ENCODE measurements around the gene INPP5A.

INPP5A gene

DNA sequence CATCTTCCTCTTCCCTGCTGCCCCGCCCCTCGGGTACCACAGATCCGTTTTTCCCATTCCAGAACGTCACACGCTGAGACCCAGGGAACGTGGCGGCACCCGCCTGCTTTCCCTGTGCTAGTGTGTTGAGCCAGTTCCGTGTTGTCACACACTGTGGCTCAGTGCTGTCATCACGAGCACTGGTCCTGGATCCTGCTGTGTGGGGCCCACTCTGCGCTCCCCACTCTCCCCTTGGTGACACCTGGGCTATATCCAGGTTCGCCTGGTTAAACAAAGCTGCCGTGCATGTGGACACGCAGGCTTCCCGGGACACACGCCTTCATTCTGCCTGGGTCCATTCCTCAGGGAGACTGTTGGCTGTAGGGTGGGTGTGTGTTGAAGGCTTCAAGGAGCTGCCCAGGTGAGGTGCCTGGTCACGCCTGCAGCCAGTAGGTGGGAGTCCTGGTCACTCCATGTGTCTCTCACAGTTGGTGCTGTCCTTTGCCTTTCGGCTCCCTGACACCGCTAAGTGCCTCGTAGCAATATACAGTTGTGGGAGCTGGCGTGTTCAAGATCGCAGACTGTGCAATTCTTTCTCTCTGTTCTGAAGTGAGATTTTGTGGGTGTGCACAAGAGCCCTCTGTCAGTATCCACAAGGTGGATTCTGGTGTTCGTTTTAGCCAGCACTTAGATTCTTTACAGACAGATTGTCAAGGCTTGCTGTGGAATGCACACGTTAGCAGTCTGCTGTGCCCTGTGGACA is 88.6 kb downstream of the INPP5A start:
- Histone ChIP-seq H3K27me3 (ENCODE audit: insufficient read depth, insufficient read length) (no peaks in the 10 kb centered on the region), H3K9ac (ENCODE audit: insufficient read length, low read depth) (no peak overlapping the region), H3K4me1 (ENCODE audit: insufficient read depth, insufficient read length) (peaks cover 5% of the 10 kb centered on the region), H3K36me3 (ENCODE audit: insufficient read depth, insufficient read length, low read length) (no peaks in the 10 kb centered on the region), H3K9me3 (ENCODE audit: insufficient read depth, low read length) (peaks cover 10% of the 10 kb centered on the region), H3K4me3 (ENCODE audit: insufficient read length, low read depth) (no peak overlapping the region)
- no peak for DNase-seq (ENCODE audit: low read depth, low spot score)
- TF ChIP-seq ZNF274 (IDR thresholded peaks at IDR 0.05; ENCODE audit: low read depth, low read length) = no peak
- no peak for TF ChIP-seq YY1 (IDR thresholded peaks at IDR 0.05; ENCODE audit: insufficient read depth, insufficient read length)
- TF ChIP-seq SUZ12 (IDR thresholded peaks at IDR 0.05; ENCODE audit: extremely low read depth, insufficient read depth, insufficient read length) = no peak

DNA sequence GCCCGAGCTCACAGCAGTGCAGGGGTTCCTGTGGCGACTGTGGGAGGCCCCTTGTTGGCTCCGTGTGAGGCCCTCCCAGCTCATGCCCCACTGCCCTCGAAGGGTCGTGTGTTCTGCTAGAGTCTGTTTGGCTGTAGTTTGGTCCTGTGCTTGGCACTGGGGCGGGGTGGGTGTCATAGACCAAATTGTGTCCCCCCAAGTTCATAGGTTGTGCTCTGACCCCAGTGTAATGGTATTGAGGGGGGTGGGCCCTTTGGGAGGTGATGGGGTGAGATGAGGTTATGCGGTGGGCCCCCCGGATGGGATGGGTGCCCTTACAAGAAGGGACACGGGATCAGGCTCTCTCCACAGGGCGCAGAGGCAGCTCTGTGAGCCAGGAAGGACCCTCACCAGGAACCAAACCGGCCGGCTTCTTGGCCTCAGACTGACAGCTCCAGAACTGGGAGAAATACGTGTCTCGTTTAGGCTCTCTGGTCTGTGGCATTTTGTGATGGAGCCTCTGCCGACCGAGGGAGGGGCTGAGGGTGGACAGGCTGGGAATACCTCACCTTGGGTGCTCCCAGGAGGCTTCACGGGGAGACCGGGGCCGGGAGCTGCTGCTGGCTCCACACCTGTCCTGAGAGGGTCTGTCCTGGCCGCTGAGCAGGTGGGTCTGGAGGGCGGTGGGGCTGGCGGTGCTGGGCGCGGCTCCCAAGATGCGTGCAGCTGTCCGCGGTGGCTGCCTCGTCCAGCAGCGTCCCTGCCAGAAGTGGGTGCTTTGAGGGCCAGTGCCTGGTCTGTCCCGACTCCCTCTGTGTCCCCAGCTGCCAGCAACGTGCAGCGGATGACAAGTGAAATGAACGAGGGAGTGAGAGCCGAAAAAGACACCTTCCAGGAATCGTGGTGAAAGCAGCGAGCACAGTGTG is 89.4 kb downstream of the INPP5A start:
- DNase-seq (ENCODE audit: low read depth, low spot score) = no peak
- H3K36me3 ChIP-seq (ENCODE audit: insufficient read depth, insufficient read length, low read length) = no peaks in the 10 kb centered on the region
- no peak overlapping the region for H3K9ac ChIP-seq (ENCODE audit: insufficient read length, low read depth)
- H3K4me1 ChIP-seq (ENCODE audit: insufficient read depth, insufficient read length) = peaks cover 5% of the 10 kb centered on the region
- no peaks in the 10 kb centered on the region for H3K27me3 ChIP-seq (ENCODE audit: insufficient read depth, insufficient read length)
- TF ChIP-seq SUZ12 (IDR thresholded peaks at IDR 0.05; ENCODE audit: extremely low read depth, insufficient read depth, insufficient read length) (no peak), YY1 (IDR thresholded peaks at IDR 0.05; ENCODE audit: insufficient read depth, insufficient read length) (no peak), ZNF274 (IDR thresholded peaks at IDR 0.05; ENCODE audit: low read depth, low read length) (no peak)
- no peak overlapping the region for H3K4me3 ChIP-seq (ENCODE audit: insufficient read length, low read depth)
- H3K9me3 ChIP-seq (ENCODE audit: insufficient read depth, low read length) = 0 out of 2 replicates have a peak, but pooled peaks cover 2% of the 10 kb centered on the region

DNA sequence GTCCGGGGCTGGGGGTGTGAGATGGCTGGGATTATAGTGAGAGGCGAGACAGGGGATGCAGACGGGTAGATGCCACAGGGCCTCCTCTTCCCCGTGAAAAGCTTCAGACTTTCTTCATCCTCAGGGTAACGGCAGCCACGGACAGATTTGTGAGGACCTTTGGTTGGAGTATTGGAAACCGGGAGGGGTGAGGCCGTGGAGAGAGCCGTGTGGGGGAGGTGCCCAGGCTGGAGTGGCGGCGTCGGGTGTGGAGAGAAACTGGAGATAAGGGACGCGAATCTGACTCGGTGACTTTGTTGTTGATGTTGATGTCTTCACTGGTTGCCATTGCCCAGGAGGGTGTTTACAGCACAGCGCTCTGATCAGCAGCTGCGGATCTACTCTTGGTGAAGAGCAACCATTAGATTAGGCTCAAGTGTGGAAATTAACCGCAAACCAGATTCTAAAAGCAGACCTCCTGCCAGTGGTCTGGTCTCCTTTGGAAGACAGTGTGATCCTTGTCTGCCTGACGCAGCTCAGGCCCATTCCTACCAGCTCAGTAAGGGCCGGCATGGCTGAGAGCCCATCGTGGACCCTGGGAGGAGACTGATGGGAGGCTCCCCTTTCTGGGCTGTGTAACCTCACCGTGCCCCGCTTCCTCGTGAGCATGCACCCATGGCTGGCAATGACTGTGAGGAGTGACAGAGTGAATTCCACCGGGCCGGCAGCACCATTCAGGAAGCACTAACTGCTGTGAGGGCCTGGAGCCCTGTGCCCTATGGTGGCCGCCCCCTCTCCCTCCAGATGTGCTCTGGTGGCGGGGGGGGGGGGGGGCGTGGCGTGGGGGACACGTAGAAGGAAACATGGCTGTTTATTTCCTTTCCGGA is 90.3 kb downstream of the INPP5A start:
- no peaks in the 10 kb centered on the region for H3K27me3 ChIP-seq (ENCODE audit: insufficient read depth, insufficient read length)
- H3K9ac ChIP-seq (ENCODE audit: insufficient read length, low read depth) = no peak overlapping the region
- H3K9me3 ChIP-seq (ENCODE audit: insufficient read depth, low read length) = no peaks in the 10 kb centered on the region
- no peak for DNase-seq (ENCODE audit: low read depth, low spot score)
- TF ChIP-seq SUZ12 (IDR thresholded peaks at IDR 0.05; ENCODE audit: extremely low read depth, insufficient read depth, insufficient read length) (no peak), ZNF274 (IDR thresholded peaks at IDR 0.05; ENCODE audit: low read depth, low read length) (no peak), YY1 (IDR thresholded peaks at IDR 0.05; ENCODE audit: insufficient read depth, insufficient read length) (no peak)
- no peak overlapping the region for H3K4me3 ChIP-seq (ENCODE audit: insufficient read length, low read depth)
- peaks cover 5% of the 10 kb centered on the region for H3K4me1 ChIP-seq (ENCODE audit: insufficient read depth, insufficient read length)
- no peaks in the 10 kb centered on the region for H3K36me3 ChIP-seq (ENCODE audit: insufficient read depth, insufficient read length, low read length)

DNA sequence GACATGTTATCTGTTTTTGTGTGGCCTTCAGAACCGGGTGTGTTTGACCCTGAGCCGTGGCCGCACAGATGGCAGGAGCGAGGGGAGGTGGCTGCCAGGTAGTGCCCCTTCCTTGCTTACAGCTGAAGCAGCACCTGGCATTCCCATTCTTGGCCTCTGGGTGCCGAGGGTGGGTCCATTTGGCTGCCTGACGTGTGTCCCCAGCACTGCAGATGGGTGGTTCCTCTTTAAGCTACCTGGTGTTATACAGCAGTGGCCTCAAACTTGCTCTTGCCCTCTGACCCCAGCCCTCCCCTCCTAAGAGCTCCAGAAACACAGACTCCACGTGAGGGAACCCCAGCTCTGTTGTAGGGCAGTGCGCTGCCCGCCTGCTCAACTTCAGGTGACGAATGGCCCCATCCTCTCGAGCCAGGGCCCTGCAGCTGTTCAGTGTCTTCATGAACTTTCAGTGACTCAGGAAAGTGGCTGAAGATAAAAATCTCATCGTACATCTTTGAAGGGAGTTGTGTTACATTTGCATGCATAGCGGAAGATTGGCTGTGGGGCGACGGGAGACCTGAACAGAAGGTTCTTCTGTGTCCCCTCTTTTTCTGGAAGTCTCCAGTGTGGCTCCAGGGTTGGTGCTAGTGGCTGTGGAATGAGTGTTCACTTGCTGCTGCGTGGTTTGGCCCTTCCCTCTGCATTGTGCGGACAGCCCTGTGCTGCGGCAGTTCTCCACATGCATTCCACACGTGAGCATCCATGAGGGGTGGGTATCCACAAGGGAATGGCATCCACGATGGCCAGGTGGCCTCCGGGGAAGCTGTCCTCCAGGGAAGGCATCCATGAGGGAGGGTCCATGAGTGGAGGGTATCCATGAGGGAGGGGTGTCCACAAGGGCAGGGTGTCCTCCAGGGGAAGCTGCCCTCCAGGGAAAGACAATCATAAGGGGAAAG is 91.6 kb downstream of the INPP5A start:
- no peak overlapping the region for H3K9ac ChIP-seq (ENCODE audit: insufficient read length, low read depth)
- peaks cover 5% of the 10 kb centered on the region for H3K4me1 ChIP-seq (ENCODE audit: insufficient read depth, insufficient read length)
- DNase-seq (ENCODE audit: low read depth, low spot score) = no peak
- no peaks in the 10 kb centered on the region for H3K9me3 ChIP-seq (ENCODE audit: insufficient read depth, low read length)
- no peaks in the 10 kb centered on the region for H3K27me3 ChIP-seq (ENCODE audit: insufficient read depth, insufficient read length)
- no peak for TF ChIP-seq SUZ12 (IDR thresholded peaks at IDR 0.05; ENCODE audit: extremely low read depth, insufficient read depth, insufficient read length)
- no peak for TF ChIP-seq ZNF274 (IDR thresholded peaks at IDR 0.05; ENCODE audit: low read depth, low read length)
- no peak for TF ChIP-seq YY1 (IDR thresholded peaks at IDR 0.05; ENCODE audit: insufficient read depth, insufficient read length)
- no peak overlapping the region for H3K4me3 ChIP-seq (ENCODE audit: insufficient read length, low read depth)
- H3K36me3 ChIP-seq (ENCODE audit: insufficient read depth, insufficient read length, low read length) = no peaks in the 10 kb centered on the region

DNA sequence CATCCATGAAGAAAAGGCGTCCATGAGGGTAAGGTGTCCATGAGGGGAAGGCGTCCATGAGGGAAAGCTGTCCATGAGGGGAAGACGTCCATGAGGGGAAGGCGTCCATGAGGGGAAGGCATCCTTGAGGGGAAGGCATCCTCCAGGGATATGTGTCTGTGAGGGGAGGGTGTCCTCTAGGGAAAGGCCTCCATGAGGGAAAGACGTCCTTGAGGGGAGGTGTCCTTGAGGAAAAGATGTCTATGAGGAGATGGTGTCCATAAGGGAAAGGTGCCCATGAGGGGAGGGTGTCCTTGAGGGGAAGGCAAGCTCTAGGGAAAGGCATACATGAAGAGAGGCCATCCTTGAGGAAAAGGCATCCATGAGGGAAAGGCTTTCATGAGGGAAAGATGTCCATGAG is 92.6 kb downstream of the INPP5A start:
- no peaks in the 10 kb centered on the region for H3K36me3 ChIP-seq (ENCODE audit: insufficient read depth, insufficient read length, low read length)
- no peaks in the 10 kb centered on the region for H3K27me3 ChIP-seq (ENCODE audit: insufficient read depth, insufficient read length)
- H3K4me1 ChIP-seq (ENCODE audit: insufficient read depth, insufficient read length) = peaks cover 5% of the 10 kb centered on the region

More for the DNA sequence above, 92.6 kb downstream of the INPP5A start:
- TF ChIP-seq SUZ12 (IDR thresholded peaks at IDR 0.05; ENCODE audit: extremely low read depth, insufficient read depth, insufficient read length) (no peak), ZNF274 (IDR thresholded peaks at IDR 0.05; ENCODE audit: low read depth, low read length) (no peak), YY1 (IDR thresholded peaks at IDR 0.05; ENCODE audit: insufficient read depth, insufficient read length) (no peak)
- no peak overlapping the region for H3K4me3 ChIP-seq (ENCODE audit: insufficient read length, low read depth)
- no peak for DNase-seq (ENCODE audit: low read depth, low spot score)
- no peaks in the 10 kb centered on the region for H3K9me3 ChIP-seq (ENCODE audit: insufficient read depth, low read length)
- H3K9ac ChIP-seq (ENCODE audit: insufficient read length, low read depth) = no peak overlapping the region
